Neural crest cell (in vitro differentiated cells): ENCODE measurements around the gene NHLRC2. TPM values are rescaled to one million over a fixed set of nuclear protein-coding genes. Genes with fewer than 3 reads are reported as not detected.

Experiments used
- DNase-seq: peaks from one replicate; pipeline ENCODE4 v3.0.0; 2021; ENCODE audit warnings: low read depth, mixed read lengths, low spot score
- H3K27ac Mint-ChIP-seq: one replicate; pipeline ENCODE4 v1.8.0; 2021; ENCODE audit warnings: mild to moderate bottlenecking, mixed read lengths; ENCODE audit not compliant: unreplicated experiment
- H3K27me3 Mint-ChIP-seq: 2 replicates; pipeline ENCODE4 v1.8.0; 2021; ENCODE audit warnings: low read depth, mild to moderate bottlenecking, mixed read lengths
- H3K36me3 Mint-ChIP-seq: 2 replicates; pipeline ENCODE4 v1.8.0; 2021; ENCODE audit warnings: low read depth, mild to moderate bottlenecking, mixed read lengths
- H3K4me1 Mint-ChIP-seq: 2 replicates; pipeline ENCODE4 v1.8.0; 2021; ENCODE audit warnings: mixed read lengths
- H3K4me3 Mint-ChIP-seq: one replicate; pipeline ENCODE4 v1.8.0; 2021; ENCODE audit warnings: mild to moderate bottlenecking, mixed read lengths
- H3K9me3 Mint-ChIP-seq: 2 replicates; pipeline ENCODE4 v1.8.0; 2021; ENCODE audit warnings: mixed read lengths
- CTCF ChIP-seq: fragments of 200-600 bp; sonication (generic); conservative IDR thresholded peaks from 2 replicates; pipeline ENCODE4 v1.5.0; 2021; ENCODE audit warnings: antibody characterized with exemption, mild to moderate bottlenecking
- total RNA-seq: library from RNA; stranded (reverse); gene quantifications from 2 replicates; pipeline ENCODE4 v1.2.1, GENCODE V29; 2021

NHLRC2 gene
- total RNA-seq, 1 donor from 2014 or later, result 58.7 TPM

GRCh38 chr10:113897693-113898618 is 43.5 kb downstream of the NHLRC2 start:
- H3K4me3 Mint-ChIP-seq, result no peak overlapping the region
- no peaks in the 10 kb centered on the region for H3K9me3 Mint-ChIP-seq
- peaks cover 10% of the 10 kb centered on the region for H3K36me3 Mint-ChIP-seq
- no peak for DNase-seq
- peaks cover 10% of the 10 kb centered on the region for H3K4me1 Mint-ChIP-seq
- no peaks in the 10 kb centered on the region for H3K27me3 Mint-ChIP-seq
- H3K27ac Mint-ChIP-seq, result no peak overlapping the region
- TF ChIP-seq CTCF, result no peak

- Mint-ChIP-seq H3K4me3 (no peak overlapping the region), H3K4me1 (peaks cover under 1% of the 10 kb centered on the region), H3K9me3 (no peaks in the 10 kb centered on the region), H3K27me3 (no peaks in the 10 kb centered on the region), H3K36me3 (peaks cover 9% of the 10 kb centered on the region), H3K27ac (no peak overlapping the region)
- no peak for DNase-seq
- TF ChIP-seq CTCF, result no peak
Measured at GRCh38 chr10:113899952-113900598, 45.6 kb downstream of the NHLRC2 start.

GRCh38 chr10:113905756-113906155 is 51.3 kb downstream of the NHLRC2 start:
- no peak overlapping the region for H3K4me3 Mint-ChIP-seq
- H3K4me1 Mint-ChIP-seq, result no peaks in the 10 kb centered on the region
- H3K36me3 Mint-ChIP-seq, result peaks cover 11% of the 10 kb centered on the region

GRCh38 chr10:113907166-113907565 is 52.7 kb downstream of the NHLRC2 start:
- TF ChIP-seq CTCF, result no peak
- H3K4me1 Mint-ChIP-seq, result no peaks in the 10 kb centered on the region
- no peaks in the 10 kb centered on the region for H3K27me3 Mint-ChIP-seq
- DNase-seq, result no peak
- H3K27ac Mint-ChIP-seq, result no peak overlapping the region
- peaks cover 11% of the 10 kb centered on the region for H3K36me3 Mint-ChIP-seq
- H3K4me3 Mint-ChIP-seq, result no peak overlapping the region
- H3K9me3 Mint-ChIP-seq, result no peaks in the 10 kb centered on the region

More at GRCh38 chr10:113905756-113906155, 51.3 kb downstream of the NHLRC2 start:
- no peak for TF ChIP-seq CTCF
- Mint-ChIP-seq H3K27me3 (no peaks in the 10 kb centered on the region), H3K27ac (no peak overlapping the region), H3K9me3 (no peaks in the 10 kb centered on the region)
- DNase-seq, result no peak

- no peaks in the 10 kb centered on the region for H3K27me3 Mint-ChIP-seq
- DNase-seq, result no peak
- no peak overlapping the region for H3K27ac Mint-ChIP-seq
- no peaks in the 10 kb centered on the region for H3K4me1 Mint-ChIP-seq
- peaks cover 14% of the 10 kb centered on the region for H3K36me3 Mint-ChIP-seq
- no peaks in the 10 kb centered on the region for H3K9me3 Mint-ChIP-seq
- no peak overlapping the region for H3K4me3 Mint-ChIP-seq
- no peak for TF ChIP-seq CTCF
Measured at GRCh38 chr10:113908236-113908635, 53.8 kb downstream of the NHLRC2 start.
